ENCODE measurements around the gene WASL.

DNA sequence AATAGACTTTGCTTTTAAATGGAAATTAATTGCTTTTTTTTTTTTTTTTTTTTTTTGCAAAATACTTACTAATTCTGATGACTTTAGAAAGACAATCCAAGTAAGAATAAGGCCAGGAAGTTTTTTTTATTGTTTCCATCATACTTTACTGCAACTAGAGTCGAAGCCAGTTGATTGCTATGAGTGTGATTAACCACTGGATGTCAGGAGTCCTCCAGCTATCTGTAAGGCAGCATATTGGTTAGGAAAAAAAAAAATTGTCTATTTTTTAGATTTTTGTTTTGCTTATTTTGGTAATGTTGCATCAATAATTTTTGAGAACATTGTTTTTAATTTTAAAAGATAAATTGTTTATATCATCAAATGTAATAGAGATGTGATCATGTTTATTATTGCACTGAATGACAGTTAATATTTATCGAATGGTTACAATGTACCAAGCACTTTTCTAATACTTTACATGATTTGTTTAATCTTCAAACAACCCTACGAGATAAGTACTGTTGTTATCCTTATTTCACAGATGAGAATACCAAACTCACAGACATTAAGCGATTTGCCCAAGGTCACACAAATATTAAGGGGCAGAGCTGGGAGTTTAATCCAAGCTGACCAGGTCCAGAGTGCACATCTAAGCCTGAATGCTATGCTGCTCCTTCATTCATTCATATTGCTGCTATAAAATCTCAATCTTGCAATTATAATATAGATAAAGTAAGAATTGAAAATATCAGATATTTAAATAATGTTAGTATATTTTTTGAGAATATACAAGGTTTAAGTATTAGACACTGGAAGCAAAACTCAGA lies 113.0 kb downstream of the WASL start:
- TF ChIP-seq POLR2A (IDR thresholded peaks at IDR 0.05) (no peak), EP300 (IDR thresholded peaks at IDR 0.05) (no peak)
- TF ChIP-seq, protein P1, sequence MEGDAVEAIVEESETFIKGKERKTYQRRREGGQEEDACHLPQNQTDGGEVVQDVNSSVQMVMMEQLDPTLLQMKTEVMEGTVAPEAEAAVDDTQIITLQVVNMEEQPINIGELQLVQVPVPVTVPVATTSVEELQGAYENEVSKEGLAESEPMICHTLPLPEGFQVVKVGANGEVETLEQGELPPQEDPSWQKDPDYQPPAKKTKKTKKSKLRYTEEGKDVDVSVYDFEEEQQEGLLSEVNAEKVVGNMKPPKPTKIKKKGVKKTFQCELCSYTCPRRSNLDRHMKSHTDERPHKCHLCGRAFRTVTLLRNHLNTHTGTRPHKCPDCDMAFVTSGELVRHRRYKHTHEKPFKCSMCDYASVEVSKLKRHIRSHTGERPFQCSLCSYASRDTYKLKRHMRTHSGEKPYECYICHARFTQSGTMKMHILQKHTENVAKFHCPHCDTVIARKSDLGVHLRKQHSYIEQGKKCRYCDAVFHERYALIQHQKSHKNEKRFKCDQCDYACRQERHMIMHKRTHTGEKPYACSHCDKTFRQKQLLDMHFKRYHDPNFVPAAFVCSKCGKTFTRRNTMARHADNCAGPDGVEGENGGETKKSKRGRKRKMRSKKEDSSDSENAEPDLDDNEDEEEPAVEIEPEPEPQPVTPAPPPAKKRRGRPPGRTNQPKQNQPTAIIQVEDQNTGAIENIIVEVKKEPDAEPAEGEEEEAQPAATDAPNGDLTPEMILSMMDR (IDR thresholded peaks at IDR 0.05): peak in 3 of 4 experiments; percentile 26 to 48 (median 38)
